ENCODE measurements around the gene CASKIN1. TPM values are rescaled to one million over a fixed set of nuclear protein-coding genes. Genes with fewer than 3 reads are reported as not detected.

CASKIN1 gene
- total RNA-seq, 2 donors from 2014 or later = 0.77 to 11.3 TPM

- Mint-ChIP-seq H3K27ac (no peak overlapping the region), H3K9me3 (no peaks in the 10 kb centered on the region), H3K36me3 (no peaks in the 10 kb centered on the region)
- ATAC-seq (no peak), DNase-seq (ENCODE audit: low spot score in 2 of 2) (no peak)
Measured at GRCh38 chr16:2188395-2188794, 8.0 kb downstream of the CASKIN1 start.

- DNase-seq (ENCODE audit: low spot score in 2 of 2) = no peak
- ATAC-seq = no peak
- Mint-ChIP-seq H3K36me3 (no peaks in the 10 kb centered on the region), H3K9me3 (no peaks in the 10 kb centered on the region), H3K27ac (no peak overlapping the region)
Measured at GRCh38 chr16:2187212-2187611, 9.2 kb downstream of the CASKIN1 start.

DNA sequence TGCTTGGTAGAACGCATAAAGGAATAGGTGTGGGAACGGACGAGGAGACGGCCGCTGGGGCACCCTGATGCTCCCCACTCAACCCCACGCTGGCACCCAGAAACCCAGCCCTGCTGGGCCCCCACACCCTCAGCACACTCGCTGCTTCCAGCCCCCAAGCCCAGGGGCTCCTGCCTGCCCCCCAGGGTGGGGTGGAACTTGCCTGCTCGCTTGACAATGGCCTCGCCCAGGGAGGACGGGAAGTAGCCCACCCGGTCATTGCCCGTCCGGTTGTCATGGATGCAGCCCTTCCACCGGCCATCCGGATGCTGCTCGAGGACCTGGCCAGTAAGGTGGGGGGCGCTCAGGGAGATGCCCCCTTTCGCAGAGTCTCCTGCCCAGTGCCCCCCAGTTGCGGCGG lies 9.9 kb downstream of the CASKIN1 start:
- DNase-seq (ENCODE audit: low spot score in 2 of 2) (no peak), ATAC-seq (no peak)
- H3K36me3 Mint-ChIP-seq = no peaks in the 10 kb centered on the region
- H3K9me3 Mint-ChIP-seq = no peaks in the 10 kb centered on the region
- H3K27ac Mint-ChIP-seq = no peak overlapping the region

- Mint-ChIP-seq H3K9me3 (no peaks in the 10 kb centered on the region), H3K36me3 (no peaks in the 10 kb centered on the region), H3K27ac (no peak overlapping the region)
- DNase-seq (ENCODE audit: low spot score in 2 of 2) = no peak
- ATAC-seq = no peak
Measured at GRCh38 chr16:2186064-2186463, 10.3 kb downstream of the CASKIN1 start.

GRCh38 chr16:2184962-2185361 lies 11.4 kb downstream of the CASKIN1 start:
- Mint-ChIP-seq H3K9me3 (no peaks in the 10 kb centered on the region), H3K36me3 (no peaks in the 10 kb centered on the region), H3K27ac (no peak overlapping the region)
- ATAC-seq (no peak), DNase-seq (ENCODE audit: low spot score in 2 of 2) (no peak)

- H3K9me3 Mint-ChIP-seq = no peaks in the 10 kb centered on the region
- DNase-seq (ENCODE audit: low spot score in 2 of 2) = no peak
- no peaks in the 10 kb centered on the region for H3K36me3 Mint-ChIP-seq
- no peak overlapping the region for H3K27ac Mint-ChIP-seq
- no peak for ATAC-seq
Measured at GRCh38 chr16:2184346-2184745, 12.1 kb downstream of the CASKIN1 start.

- H3K27ac Mint-ChIP-seq = no peak overlapping the region
- DNase-seq (ENCODE audit: low spot score in 2 of 2) (no peak), ATAC-seq (no peak)
- H3K9me3 Mint-ChIP-seq = no peaks in the 10 kb centered on the region
- no peaks in the 10 kb centered on the region for H3K36me3 Mint-ChIP-seq
Measured at GRCh38 chr16:2183671-2184070, 12.7 kb downstream of the CASKIN1 start.

- no peaks in the 10 kb centered on the region for H3K36me3 Mint-ChIP-seq
- H3K27ac Mint-ChIP-seq = peak overlapping the region in 1 of 2 donors; percentile 56
- no peak for DNase-seq (ENCODE audit: low spot score in 2 of 2)
- H3K9me3 Mint-ChIP-seq = no peaks in the 10 kb centered on the region
- ATAC-seq = no peak
Measured at GRCh38 chr16:2181952-2182351, 14.5 kb downstream of the CASKIN1 start.

DNA sequence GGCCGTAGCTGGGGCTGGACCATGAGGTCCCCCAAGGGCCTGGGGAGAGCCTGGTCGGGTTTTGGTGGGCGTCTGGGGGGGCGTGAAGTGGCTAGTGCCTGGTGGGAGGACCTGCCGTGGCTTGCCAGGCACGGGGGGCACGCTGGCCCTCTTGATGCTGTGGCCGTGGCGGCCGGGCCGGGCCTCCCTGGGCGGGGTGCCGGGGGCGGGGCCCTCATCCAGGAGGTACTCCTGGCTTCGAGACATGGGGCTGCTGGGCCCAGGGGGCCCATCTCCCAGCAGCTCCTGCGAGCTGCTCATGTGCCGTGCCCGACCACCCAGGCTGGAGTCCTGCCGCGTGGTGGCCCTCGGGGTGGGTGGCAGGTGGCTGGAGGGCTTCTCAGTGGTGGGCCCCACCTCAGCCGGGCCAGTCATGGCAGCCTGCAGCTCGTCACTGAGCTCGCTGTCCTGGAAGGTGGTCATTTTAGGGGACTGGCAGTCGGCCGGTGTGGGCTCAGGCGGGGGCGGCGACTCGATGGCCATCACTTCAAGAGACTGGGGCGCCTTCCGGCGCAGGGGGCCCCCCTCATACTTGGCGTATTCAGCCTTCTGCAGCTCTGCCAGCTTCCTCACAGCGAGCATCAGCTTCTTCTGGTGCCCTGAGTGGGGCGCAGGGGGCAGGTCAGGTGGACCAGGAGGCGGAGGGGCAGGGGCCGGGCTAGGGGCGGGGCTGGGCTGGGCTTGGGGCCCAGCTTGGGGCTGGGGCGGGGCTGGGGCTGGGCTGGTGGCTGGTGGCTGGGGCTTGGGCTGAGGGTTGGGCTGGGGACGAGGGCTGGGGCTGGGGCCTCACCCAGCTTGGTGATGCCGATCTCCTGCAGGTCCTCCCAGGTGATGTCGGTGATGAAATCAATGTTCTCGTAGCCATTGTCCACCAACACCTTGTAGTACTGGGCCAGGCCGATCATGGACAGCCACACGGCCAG lies 15.2 kb downstream of the CASKIN1 start:
- ATAC-seq (no peak), DNase-seq (ENCODE audit: low spot score in 2 of 2) (no peak)
- no peak overlapping the region for H3K27ac Mint-ChIP-seq
- H3K36me3 Mint-ChIP-seq = no peaks in the 10 kb centered on the region
- no peaks in the 10 kb centered on the region for H3K9me3 Mint-ChIP-seq

GRCh38 chr16:2180461-2180860 lies 15.9 kb downstream of the CASKIN1 start:
- no peak for ATAC-seq
- Mint-ChIP-seq H3K9me3 (no peaks in the 10 kb centered on the region), H3K27ac (no peak overlapping the region)

GRCh38 chr16:2179576-2179975 lies 16.8 kb downstream of the CASKIN1 start:
- DNase-seq (ENCODE audit: low spot score in 2 of 2) (no peak), ATAC-seq (no peak)
- H3K27ac Mint-ChIP-seq = no peak overlapping the region
- H3K36me3 Mint-ChIP-seq = no peaks in the 10 kb centered on the region
- H3K9me3 Mint-ChIP-seq = no peaks in the 10 kb centered on the region

More at GRCh38 chr16:2180461-2180860, 15.9 kb downstream of the CASKIN1 start:
- DNase-seq (ENCODE audit: low spot score in 2 of 2) = no peak
- no peaks in the 10 kb centered on the region for H3K36me3 Mint-ChIP-seq

DNA sequence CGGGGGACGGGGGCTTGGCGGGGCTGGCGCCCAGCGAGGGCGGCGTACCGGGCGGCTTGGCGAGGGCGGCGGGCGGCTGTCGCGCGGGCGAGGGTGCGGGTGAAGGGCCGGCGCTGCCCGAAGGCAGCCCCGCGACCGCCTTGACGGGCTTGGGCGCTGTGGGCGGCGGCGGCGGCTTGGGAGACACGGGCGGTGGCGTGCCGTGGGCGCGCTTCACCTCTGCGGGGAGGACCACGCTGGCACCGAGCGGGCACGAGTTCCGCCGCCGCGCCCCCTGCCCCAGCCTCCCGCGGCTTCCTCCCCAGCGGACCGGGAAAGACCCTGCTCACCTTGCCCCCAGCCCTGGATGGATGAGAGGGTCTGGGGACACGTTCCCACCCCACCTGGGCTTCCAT lies 17.3 kb downstream of the CASKIN1 start:
- Mint-ChIP-seq H3K27ac (no peak overlapping the region), H3K9me3 (no peaks in the 10 kb centered on the region), H3K36me3 (no peaks in the 10 kb centered on the region)
- DNase-seq (ENCODE audit: low spot score in 2 of 2) (no peak), ATAC-seq (no peak)

- Mint-ChIP-seq H3K36me3 (no peaks in the 10 kb centered on the region), H3K9me3 (no peaks in the 10 kb centered on the region), H3K27ac (no peak overlapping the region)
- ATAC-seq (peak; percentile 27 to 63), DNase-seq (ENCODE audit: low spot score in 2 of 2) (peak in 1 of 2 donors; percentile 31)
Measured at GRCh38 chr16:2178321-2179106, 17.9 kb downstream of the CASKIN1 start.

- H3K36me3 Mint-ChIP-seq = no peaks in the 10 kb centered on the region
Measured at GRCh38 chr16:2177561-2177960, 18.8 kb downstream of the CASKIN1 start.

GRCh38 chr16:2177101-2177500 lies 19.3 kb downstream of the CASKIN1 start:
- no peaks in the 10 kb centered on the region for H3K9me3 Mint-ChIP-seq
- no peaks in the 10 kb centered on the region for H3K36me3 Mint-ChIP-seq
- no peak overlapping the region for H3K27ac Mint-ChIP-seq
- ATAC-seq (no peak), DNase-seq (ENCODE audit: low spot score in 2 of 2) (no peak)

More at GRCh38 chr16:2177561-2177960, 18.8 kb downstream of the CASKIN1 start:
- ATAC-seq (no peak), DNase-seq (ENCODE audit: low spot score in 2 of 2) (no peak)
- no peaks in the 10 kb centered on the region for H3K9me3 Mint-ChIP-seq
- H3K27ac Mint-ChIP-seq = no peak overlapping the region

GRCh38 chr16:2176047-2176446 lies 20.4 kb downstream of the CASKIN1 start:
- no peaks in the 10 kb centered on the region for H3K36me3 Mint-ChIP-seq
- no peak for DNase-seq (ENCODE audit: low spot score in 2 of 2)
- no peak for ATAC-seq
- no peak overlapping the region for H3K27ac Mint-ChIP-seq
- H3K9me3 Mint-ChIP-seq = no peaks in the 10 kb centered on the region

DNA sequence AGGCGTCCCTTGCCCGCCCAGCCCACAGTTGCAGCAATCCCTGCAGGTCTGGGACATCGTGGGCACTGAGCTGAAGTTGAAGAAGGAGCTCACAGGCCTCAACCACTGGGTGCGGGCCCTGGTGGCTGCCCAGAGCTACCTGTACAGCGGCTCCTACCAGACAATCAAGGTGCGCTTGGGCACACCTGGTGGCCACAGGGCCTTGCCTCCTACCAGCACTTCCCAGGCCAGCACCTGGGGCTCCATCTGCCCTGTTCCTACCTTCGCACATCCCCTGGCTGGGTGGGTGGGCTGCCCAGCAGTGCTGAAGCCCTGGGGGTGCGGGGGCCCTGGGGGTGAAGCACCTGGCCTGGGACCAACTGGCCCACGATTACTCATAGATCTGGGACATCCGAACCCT lies 21.0 kb downstream of the CASKIN1 start:
- Mint-ChIP-seq H3K27ac (no peak overlapping the region), H3K9me3 (no peaks in the 10 kb centered on the region), H3K36me3 (no peaks in the 10 kb centered on the region)
- no peak for ATAC-seq
- no peak for DNase-seq (ENCODE audit: low spot score in 2 of 2)
